K562 (cell line): ENCODE results near the gene RNGTT.

Experiments
- HCFC1 ChIP-seq: IDR thresholded peaks from 2 replicates; pipeline ENCODE4 v1.6.1; 2012; ENCODE audit warnings: low read depth, low read length, improper control_type of control experiment
- MYC ChIP-seq, 2 experiments: fragments of 250-450 bp in 1 of 2; sonication (Bioruptor Pico) in 1 of 2; IDR thresholded peaks; 2 replicates each; pipeline versions ENCODE4 v1.5.1 to v1.6.1; 2012 to 2021; ENCODE audit warnings: low read depth in 2 of 2, borderline replicate concordance in 1 of 2, improper control_type of control experiment in 1 of 2, low read length in 1 of 2, mild to moderate bottlenecking in 1 of 2, moderate library complexity in 1 of 2
- ZNF695 ChIP-seq: fragments of 450-650 bp; formaldehyde crosslinking; IDR thresholded peaks from 2 replicates; pipeline ENCODE4 v1.4.0; 2020; ENCODE audit warnings: mild to moderate bottlenecking, moderate library complexity
- TF ChIP-seq, protein P1 (sequence below): sonication (generic); formaldehyde crosslinking; IDR thresholded peaks from 2 replicates; pipeline ENCODE4 v1.8.0; 2022; ENCODE audit warnings: missing genetic modification reagents, mild to moderate bottlenecking, moderate library complexity, borderline replicate concordance

DNA sequence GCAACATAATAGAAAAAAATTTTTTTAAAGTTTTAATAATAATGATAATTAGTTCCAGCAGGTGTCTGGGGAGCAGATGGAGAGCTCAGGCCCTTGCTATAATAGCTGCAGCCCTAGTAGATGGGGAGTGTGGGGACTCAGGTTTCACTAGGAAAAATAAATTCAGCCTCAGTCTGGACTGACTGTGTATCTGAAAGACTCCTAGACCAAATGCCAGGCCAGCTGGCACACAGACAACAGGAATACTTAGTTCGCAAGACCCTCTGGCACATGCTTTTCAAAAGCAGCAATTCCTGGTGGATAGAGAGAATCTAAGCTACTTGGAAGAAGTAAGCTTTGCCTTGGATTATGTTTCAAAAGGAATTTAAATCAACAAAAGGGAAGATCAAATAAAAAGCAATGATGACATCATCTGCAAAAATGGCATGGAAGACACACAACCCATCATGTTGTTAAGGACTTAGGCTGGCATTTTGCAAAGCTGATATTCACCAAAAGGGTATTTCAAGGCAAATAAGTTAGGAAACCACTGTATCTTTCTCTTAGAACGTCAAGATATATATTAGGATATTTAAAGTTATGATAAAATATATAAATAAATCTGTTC lies 107.8 kb downstream of the RNGTT start:
- TF ChIP-seq ZNF695 (CRISPR knock-in tag) (no peak), HCFC1 (no peak), MYC (IDR thresholded peaks at IDR 0.05; ENCODE audit: low read depth, low read length) (no peak), MYC (CRISPR knock-in tag; IDR thresholded peaks at IDR 0.05; ENCODE audit: borderline replicate concordance, low read depth) (no peak)
- TF ChIP-seq, protein P1, sequence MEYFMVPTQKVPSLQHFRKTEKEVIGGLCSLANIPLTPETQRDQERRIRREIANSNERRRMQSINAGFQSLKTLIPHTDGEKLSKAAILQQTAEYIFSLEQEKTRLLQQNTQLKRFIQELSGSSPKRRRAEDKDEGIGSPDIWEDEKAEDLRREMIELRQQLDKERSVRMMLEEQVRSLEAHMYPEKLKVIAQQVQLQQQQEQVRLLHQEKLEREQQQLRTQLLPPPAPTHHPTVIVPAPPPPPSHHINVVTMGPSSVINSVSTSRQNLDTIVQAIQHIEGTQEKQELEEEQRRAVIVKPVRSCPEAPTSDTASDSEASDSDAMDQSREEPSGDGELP (CRISPR knock-in tag): no peak
